ENCODE measurements around the gene KMT2C. TPM values are rescaled to one million over a fixed set of nuclear protein-coding genes. Genes with fewer than 3 reads are reported as not detected.
"Not testable (repeated sequence)": the region's sequence is repeated elsewhere in the genome, so short reads cannot be mapped to it uniquely, and the experiment has no call there.

The KMT2C gene
- total RNA-seq, 2 donors from 2014 or later = 70.0 to 110 TPM

DNA sequence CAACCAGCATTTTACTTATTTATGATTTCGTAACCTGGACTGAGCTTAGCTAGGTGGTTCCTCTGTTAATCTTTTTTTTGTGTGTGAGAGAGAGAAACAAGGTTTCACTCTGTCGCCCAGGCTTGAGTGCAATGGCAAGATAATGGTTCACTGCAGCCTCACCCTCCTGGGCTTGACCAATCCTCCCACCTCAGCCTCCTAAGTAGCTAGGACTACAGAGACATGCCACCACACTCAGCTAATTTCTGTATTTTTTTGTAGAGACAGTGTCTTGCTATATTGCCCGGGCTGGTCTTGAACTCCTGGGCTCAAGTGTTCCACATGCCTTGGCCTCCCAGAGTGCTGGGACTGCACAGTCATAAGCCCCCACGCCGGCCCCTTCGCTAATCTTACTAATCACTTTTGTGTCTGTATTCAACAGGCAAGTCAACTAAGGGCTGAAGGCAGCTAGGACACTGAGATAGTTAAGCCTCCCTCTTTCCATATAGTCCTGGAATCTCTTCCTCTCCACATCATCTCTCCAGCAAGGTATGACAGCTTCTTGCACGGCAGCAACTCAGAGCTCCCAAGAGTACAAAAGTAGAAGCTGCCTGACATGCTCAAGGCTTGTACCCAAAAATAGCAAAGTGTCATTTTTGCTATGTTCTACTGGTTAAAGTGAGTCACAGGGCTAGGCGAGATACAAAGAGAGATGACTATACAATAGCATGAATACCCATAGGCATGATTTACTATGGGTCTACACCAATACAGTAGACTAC lies 11.3 kb downstream of the KMT2C start:
- no peak for ATAC-seq (ENCODE audit: insufficient number of reproducible peaks, low FRiP score, low read depth)
- H3K27me3 ChIP-seq (replicated peaks; ENCODE audit: insufficient read depth) = no peaks in the 10 kb centered on the region
- DNase-seq (ENCODE audit: low spot score) = no peak
- no peaks in the 10 kb centered on the region for H3K36me3 ChIP-seq
- TF ChIP-seq, protein P1, sequence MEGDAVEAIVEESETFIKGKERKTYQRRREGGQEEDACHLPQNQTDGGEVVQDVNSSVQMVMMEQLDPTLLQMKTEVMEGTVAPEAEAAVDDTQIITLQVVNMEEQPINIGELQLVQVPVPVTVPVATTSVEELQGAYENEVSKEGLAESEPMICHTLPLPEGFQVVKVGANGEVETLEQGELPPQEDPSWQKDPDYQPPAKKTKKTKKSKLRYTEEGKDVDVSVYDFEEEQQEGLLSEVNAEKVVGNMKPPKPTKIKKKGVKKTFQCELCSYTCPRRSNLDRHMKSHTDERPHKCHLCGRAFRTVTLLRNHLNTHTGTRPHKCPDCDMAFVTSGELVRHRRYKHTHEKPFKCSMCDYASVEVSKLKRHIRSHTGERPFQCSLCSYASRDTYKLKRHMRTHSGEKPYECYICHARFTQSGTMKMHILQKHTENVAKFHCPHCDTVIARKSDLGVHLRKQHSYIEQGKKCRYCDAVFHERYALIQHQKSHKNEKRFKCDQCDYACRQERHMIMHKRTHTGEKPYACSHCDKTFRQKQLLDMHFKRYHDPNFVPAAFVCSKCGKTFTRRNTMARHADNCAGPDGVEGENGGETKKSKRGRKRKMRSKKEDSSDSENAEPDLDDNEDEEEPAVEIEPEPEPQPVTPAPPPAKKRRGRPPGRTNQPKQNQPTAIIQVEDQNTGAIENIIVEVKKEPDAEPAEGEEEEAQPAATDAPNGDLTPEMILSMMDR (IDR thresholded peaks at IDR 0.05) = no peak
- peaks cover 29 to 56% of the 10 kb centered on the region in 2 donors for H3K4me1 ChIP-seq (ENCODE audit: control insufficient read depth in 1 of 2, low read depth in 2 of 2)
- H3K4me3 ChIP-seq = no peak overlapping the region
- no peaks in the 10 kb centered on the region for H3K9me3 ChIP-seq
- no peak overlapping the region for H3K27ac ChIP-seq

DNA sequence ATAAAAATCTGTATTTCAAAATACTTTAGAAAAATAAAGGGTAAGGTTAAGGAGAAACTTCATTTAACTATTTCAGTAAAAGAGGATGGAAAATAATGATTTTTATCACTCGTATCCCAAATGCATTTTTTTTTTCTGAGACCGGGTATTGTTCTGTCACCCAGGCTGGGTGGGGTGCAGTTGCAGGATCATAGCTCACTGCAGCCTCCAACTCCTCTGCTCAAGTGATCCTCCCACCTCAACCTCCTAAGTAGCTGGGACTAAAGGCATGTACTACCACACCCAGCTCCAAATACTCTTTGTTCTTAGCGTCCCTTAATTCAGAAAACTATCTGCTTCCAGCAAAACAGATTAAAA lies 11.8 kb downstream of the KMT2C start:
- H3K36me3 ChIP-seq = no peaks in the 10 kb centered on the region
- ATAC-seq (ENCODE audit: insufficient number of reproducible peaks, low FRiP score, low read depth) = no peak
- H3K27ac ChIP-seq = no peak overlapping the region
- no peaks in the 10 kb centered on the region for H3K27me3 ChIP-seq (replicated peaks; ENCODE audit: insufficient read depth)
- H3K4me3 ChIP-seq = no peak overlapping the region
- H3K9me3 ChIP-seq = no peaks in the 10 kb centered on the region
- TF ChIP-seq, protein P1 (IDR thresholded peaks at IDR 0.05) = no peak
- H3K4me1 ChIP-seq (ENCODE audit: control insufficient read depth in 1 of 2, low read depth in 2 of 2) = peaks cover 29 to 52% of the 10 kb centered on the region in 2 donors
- DNase-seq (ENCODE audit: low spot score) = no peak

DNA sequence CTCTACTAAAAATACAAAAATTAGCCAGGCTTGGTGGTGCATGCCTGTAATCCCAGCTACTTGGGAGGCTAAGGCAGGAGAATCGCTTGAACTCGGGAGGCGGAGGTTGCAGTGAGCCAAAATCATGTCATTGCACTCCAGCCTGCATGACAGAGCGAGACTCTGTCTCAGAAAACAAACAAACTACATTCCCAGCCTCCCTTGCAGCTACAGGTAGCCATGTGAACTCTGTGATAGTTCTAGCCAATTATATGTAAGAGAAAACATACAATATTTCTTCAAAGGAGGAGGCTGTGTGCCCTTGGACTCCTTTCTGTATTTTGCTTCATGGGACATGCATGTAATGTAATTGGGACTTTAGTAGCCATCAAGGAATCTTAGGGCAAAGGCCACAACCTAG lies 12.6 kb downstream of the KMT2C start:
- not testable (repeated sequence) for ATAC-seq (ENCODE audit: insufficient number of reproducible peaks, low FRiP score, low read depth); DNase-seq (ENCODE audit: low spot score); H3K27me3 ChIP-seq (replicated peaks; ENCODE audit: insufficient read depth); H3K4me3 ChIP-seq; H3K36me3 ChIP-seq; H3K27ac ChIP-seq; H3K9me3 ChIP-seq
- peaks cover 26 to 44% of the 10 kb centered on the region in 2 donors for H3K4me1 ChIP-seq (ENCODE audit: control insufficient read depth in 1 of 2, low read depth in 2 of 2)

DNA sequence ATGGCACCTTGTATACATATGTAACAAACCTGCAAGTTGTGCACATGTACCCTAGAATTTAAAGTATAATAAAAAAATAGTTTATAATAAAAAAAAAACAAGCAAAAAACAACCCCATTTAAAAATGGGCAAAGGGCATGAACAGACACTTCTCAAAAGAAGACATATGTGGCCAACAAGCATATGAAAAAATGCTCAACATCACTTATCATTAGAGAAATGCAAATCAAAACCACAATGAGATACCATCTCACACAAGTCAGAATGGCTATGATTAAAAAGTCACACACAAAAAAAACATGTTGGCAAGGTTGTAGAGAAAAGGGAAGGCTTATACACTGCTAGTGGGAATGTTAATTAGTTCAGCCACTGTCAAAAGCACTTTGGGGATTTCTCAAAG lies 14.9 kb downstream of the KMT2C start:
- not testable (repeated sequence) for H3K27ac ChIP-seq; H3K36me3 ChIP-seq; H3K9me3 ChIP-seq; H3K27me3 ChIP-seq (replicated peaks; ENCODE audit: insufficient read depth); DNase-seq (ENCODE audit: low spot score); ATAC-seq (ENCODE audit: insufficient number of reproducible peaks, low FRiP score, low read depth); H3K4me3 ChIP-seq
- peaks cover 12 to 22% of the 10 kb centered on the region in 2 donors for H3K4me1 ChIP-seq (ENCODE audit: control insufficient read depth in 1 of 2, low read depth in 2 of 2)

DNA sequence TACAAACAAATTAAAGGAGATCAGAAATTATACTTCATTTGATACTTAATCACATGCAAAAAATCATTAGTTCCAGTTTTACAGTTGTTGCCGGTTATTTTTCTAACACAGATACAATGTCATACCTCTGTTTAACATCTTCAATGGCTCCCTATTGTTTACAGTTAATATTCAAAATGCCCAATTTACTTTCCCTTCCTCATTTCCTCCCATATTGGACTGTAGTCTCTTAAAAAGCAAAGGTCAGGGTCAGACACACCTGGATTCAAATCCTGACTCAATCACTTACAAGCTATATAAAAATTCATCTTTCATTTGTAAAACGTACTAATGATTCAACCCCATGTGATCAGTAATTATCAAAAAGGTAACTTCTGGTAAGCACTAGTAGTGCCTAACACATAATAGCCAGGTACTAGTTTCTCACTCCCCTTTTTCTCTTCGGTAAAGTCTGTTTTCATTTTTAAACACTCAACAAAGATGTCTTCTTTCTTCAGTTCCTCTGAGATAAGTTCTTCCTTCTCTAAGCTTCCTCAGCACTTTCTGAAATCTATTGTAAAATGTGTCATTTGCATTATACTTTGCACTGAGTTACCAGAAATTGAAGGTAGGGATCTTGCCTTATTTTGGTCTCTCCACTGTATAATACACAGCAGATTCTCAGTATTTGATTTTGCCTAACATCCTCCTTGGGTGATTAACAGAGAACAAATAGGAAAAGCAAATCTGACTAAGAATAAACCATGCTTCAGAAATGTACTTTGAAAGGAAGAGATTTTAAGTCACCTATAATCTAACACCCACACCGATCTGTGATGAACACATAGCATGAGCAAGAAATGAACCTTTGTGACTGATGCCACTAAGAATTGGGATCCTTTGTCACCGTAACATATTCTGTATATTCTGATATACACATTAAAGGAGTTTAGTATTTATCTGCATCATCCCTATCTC lies 16.1 kb downstream of the KMT2C start:
- H3K27me3 ChIP-seq (replicated peaks; ENCODE audit: insufficient read depth) = no peaks in the 10 kb centered on the region
- TF ChIP-seq, protein P1 (IDR thresholded peaks at IDR 0.05) = no peak

DNA sequence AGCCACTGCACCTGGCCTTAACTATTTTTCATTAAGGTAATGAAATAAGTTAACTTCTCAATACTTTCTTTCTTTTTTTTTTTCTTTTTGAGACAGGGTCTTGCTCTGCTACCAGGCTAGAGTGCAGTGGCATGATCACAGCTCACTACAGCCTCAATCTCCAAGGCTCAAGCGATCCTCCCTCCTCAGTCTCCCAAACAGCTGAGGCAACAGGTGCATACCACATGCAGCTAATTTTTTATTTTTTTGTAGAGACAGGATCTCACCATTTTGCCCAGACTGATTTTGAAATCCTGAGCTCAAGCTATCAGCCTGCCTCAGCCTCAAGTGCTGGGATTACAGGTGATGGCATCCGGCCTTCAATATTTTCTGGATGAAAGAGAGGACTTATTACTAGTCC lies 21.0 kb downstream of the KMT2C start:
- ATAC-seq (ENCODE audit: insufficient number of reproducible peaks, low FRiP score, low read depth) (no peak), DNase-seq (ENCODE audit: low spot score) (no peak)
- Histone ChIP-seq H3K27ac (no peak overlapping the region), H3K27me3 (replicated peaks; ENCODE audit: insufficient read depth) (no peaks in the 10 kb centered on the region), H3K9me3 (no peaks in the 10 kb centered on the region), H3K4me3 (no peak overlapping the region), H3K36me3 (no peaks in the 10 kb centered on the region), H3K4me1 (ENCODE audit: control insufficient read depth in 1 of 2, low read depth in 2 of 2) (peaks cover 10 to 23% of the 10 kb centered on the region in 2 donors)
- TF ChIP-seq, protein P1 (IDR thresholded peaks at IDR 0.05) = no peak

More for the DNA sequence above, 16.1 kb downstream of the KMT2C start:
- H3K27ac ChIP-seq = no peak overlapping the region
- no peaks in the 10 kb centered on the region for H3K36me3 ChIP-seq
- no peak for ATAC-seq (ENCODE audit: insufficient number of reproducible peaks, low FRiP score, low read depth)
- no peaks in the 10 kb centered on the region for H3K9me3 ChIP-seq
- peaks cover 6 to 16% of the 10 kb centered on the region in 2 donors for H3K4me1 ChIP-seq (ENCODE audit: control insufficient read depth in 1 of 2, low read depth in 2 of 2)
- H3K4me3 ChIP-seq = no peak overlapping the region
- DNase-seq (ENCODE audit: low spot score) = no peak
